HG03175 (cell line): ENCODE results near the gene CDH4.

Experiments used
- ATAC-seq: cut with Tn5 transposase; IDR thresholded peaks from one replicate; pipeline ENCODE4 v1.9.1; 2021; ENCODE audit warnings: mild to moderate bottlenecking, moderate library complexity; ENCODE audit not compliant: unreplicated experiment

The CDH4 gene

DNA sequence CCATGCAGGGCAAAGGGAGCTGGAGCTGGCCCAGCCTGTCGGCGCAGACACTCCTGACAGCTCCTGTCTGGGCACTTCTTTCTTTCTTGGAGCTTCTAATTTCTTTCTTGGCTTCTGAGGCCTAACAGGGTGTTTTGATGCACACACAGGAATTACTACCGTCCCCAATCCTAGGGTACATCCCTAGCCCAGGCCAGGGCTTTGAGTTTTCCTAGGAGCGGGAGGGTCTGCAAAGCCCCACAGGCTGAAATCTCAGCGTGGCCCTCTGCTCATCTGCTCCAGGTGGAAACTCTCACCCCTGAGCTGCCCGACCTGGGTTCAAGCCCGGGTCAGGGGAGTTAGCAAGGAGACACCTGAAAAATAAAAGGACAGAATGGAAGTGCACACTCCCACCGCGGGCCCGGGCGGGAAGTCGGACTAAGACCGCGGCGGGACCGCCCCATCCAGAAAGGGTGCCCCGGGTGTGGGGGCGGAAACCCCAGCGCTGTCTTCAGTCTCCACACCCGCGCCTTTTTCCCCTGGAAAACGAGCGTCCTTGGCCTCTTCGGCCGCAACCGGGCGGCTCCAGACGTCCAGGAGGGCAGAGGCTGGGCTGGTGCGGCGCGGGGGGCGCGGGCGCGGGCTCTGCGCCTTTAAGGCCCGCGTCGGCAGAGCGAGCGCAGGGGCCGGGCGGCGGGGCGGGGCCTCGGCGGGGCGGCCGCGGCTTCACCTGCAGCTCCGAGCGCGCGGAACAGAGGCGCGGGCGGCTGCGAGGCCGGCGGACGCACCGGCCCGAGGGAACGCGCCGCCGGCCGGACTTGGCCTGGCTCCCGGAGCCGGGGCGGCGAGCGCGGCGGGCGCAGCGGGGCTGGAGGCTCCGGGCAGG, at the start of gene CDH4:
CDH4 (plus strand) TSS at position 733 of the 865 bp plus-strand sequence.
- no peak for ATAC-seq

- no peak for ATAC-seq
Measured at GRCh38 chr20:61203320-61203719, 48.7 kb upstream of the CDH4 start.

GRCh38 chr20:61204206-61204605, 47.9 kb upstream of the CDH4 start:
- no peak for ATAC-seq

- no peak for ATAC-seq
Measured at GRCh38 chr20:61205769-61206168, 46.3 kb upstream of the CDH4 start.

DNA sequence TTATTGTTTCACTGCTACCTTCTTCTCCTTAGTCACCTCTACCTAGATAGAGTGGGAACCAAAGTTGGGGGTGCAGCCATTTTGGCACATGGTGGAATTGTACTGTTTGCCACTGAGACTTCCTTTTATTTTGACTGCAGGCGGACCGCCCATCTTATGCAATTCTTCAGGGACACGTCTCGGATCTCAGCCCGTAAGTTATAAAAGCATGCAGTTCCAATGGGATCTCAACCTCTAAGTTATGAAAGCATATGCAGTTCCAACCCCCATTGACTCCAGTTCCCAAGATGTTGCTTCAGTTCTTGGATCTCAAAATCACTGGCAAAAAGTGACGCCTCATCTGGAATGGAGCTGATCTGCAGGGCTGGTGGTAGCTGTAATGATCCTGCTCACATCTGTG, 41.2 kb upstream of the CDH4 start:
- ATAC-seq: no peak

GRCh38 chr20:61217848-61218247, 34.2 kb upstream of the CDH4 start:
- no peak for ATAC-seq

GRCh38 chr20:61219021-61219431, 33.0 kb upstream of the CDH4 start:
- ATAC-seq: no peak

- no peak for ATAC-seq
Measured at GRCh38 chr20:61220131-61220530, 31.9 kb upstream of the CDH4 start.

GRCh38 chr20:61220626-61221325, 31.3 kb upstream of the CDH4 start:
- no peak for ATAC-seq

GRCh38 chr20:61222699-61223098, 29.4 kb upstream of the CDH4 start:
- no peak for ATAC-seq

GRCh38 chr20:61223121-61223520, 28.9 kb upstream of the CDH4 start:
- ATAC-seq: no peak

DNA sequence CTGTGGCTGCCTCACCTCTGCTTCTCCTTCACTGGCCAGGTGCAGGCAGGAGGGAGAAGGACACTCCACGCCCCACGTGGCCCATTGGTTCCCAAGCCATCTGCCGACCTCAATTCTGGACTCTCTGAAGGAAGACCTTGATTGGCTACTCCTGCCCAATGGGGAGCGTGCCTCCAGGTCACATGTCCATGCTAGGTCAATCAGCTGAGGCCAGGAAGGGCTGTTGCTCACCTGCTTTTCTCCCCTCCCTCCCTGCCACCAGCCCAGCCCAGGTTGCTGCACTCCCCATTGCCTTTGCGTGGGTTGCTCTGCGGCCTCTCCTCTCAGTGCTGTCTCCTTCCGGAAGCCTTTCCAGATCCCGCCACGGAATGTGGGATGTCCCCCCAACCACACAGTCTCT, 21.9 kb upstream of the CDH4 start:
- ATAC-seq: no peak

GRCh38 chr20:61233590-61233989, 18.5 kb upstream of the CDH4 start:
- no peak for ATAC-seq

DNA sequence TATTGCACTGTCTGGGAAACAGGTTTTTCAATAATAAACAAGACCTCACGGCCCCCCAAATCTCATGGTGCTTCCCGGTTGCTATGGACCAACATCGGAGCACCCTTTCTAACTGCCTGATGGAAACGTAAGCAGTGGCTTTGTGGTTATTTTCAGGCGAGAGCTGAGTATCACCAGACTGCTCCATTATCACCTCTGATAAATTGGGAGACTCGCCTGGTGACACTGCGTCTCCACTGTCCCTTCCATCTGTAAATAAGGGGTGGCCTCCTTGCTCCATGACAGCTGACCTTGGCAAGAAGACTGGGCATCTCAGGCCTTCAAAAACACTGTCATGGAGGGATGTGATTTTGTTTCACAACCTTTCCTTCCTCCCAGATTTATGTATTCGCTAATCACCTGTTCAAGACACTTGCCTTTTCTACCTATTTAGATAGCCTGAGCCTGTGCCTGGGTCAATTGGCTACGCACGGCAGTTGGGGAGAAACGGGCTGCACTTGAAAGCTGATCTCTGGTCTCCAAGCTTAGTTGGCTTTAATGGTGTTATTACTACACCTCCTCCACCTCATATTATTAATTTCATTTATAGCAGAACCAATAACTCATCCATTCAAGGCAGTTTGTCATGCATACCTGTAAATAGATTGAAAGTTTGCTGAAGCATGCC, 17.7 kb upstream of the CDH4 start:
- no peak for ATAC-seq

- no peak for ATAC-seq
Measured at GRCh38 chr20:61236713-61237112, 15.3 kb upstream of the CDH4 start.

DNA sequence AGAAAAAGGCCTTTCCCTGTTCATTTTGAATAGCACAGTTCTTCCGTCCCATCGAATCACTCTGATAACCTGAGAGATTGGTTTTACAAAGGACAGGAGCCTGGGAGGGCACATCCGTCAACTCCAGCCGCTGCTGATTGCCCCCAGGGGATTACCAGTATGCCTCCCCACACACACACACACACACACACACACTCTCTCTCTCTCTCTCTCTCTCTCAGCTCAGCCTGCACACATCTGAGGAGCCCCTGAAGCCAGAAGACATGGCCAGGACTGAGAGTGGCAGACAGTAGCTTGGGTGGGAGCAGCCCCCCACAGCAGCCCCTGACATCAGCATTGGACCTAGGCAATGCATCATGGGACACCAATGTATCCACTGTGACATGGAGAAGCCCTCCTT, 13.2 kb upstream of the CDH4 start:
- no peak for ATAC-seq

DNA sequence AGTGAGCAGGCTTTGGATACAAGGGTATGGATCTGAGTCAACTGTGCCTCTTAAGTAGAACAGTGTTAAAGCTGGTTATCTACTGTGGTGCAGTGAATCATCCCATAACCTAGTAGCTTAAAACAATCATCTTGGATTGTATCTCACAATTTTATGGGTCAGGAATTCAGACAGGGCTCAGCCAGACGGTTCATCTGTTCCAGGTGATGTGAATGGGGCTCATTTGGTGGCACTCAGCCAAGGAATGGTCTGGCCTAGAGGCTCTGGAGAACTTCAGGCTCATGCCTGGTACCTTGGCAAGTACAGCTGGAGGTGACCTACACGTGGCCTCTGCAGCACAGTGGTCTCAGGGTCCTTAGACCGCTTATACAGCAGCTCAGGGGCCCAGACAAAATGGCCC, 11.2 kb upstream of the CDH4 start:
- no peak for ATAC-seq

DNA sequence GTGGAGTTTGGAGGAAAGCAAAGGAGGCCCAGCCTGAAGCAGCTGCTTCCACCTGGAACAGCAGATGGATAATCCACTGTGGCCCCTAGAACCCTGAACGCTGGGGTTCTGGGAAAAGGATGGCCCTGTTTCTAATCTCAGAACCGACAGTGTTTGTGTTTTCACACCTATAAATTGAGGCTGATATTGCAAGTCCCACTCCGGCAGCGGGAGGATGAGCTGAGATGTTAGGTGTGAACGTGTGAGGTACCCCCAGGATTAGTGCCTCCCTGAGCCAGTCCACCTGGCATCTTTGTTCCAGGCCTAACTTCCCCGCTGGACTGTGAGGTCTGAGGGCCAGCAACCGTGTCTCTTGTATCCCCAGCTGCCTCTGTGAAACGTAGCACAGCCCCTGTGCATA, 7.8 kb upstream of the CDH4 start:
- no peak for ATAC-seq

- ATAC-seq: no peak
Measured at GRCh38 chr20:61246269-61246668, 5.8 kb upstream of the CDH4 start.

DNA sequence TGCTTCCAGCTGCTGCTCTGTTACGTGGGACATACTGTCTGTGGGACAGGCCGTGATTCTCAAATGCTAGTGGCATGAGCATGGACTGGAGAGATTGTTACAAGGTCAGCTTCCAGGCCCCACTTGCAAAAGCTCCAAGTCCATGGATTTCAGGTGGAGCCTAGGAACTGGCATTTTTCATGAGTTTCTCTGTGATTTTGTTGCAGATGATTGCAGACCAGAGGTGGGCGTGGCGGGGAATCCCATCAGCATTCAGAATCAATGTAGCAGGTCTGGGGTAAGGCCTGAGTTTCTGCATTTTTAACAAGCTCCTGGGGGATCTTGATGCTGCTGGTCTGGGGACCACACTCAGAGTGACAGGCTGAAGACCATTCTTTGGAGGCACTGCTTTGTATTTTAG, 2.4 kb upstream of the CDH4 start:
- ATAC-seq: no peak

- no peak for ATAC-seq
Measured at GRCh38 chr20:61252601-61253263, 671 bp downstream of the CDH4 start.
